Stimulated activated CD8-positive, alpha-beta memory T cell treated with anti-CD3 and anti-CD28 coated beads, Interleukin-12 subunit alpha, Interleukin-12 subunit beta, amount 100 ng/mL, for 4 hours (primary cell): ENCODE results near the gene MSI2.

Experiments
- DNase-seq: peaks from one replicate; pipeline ENCODE4 v3.0.0-alpha.2; 2020; ENCODE audit warnings: low read depth

MSI2 gene

GRCh38 chr17:57721967-57722703, 465.8 kb downstream of the MSI2 start:
- DNase-seq: no peak

- no peak for DNase-seq
Observed at GRCh38 chr17:57722704-57723043, 466.4 kb downstream of the MSI2 start.

- no peak for DNase-seq
Observed at GRCh38 chr17:57723427-57724025, 467.2 kb downstream of the MSI2 start.

- no peak for DNase-seq
Observed at GRCh38 chr17:57724026-57724728, 467.9 kb downstream of the MSI2 start.

GRCh38 chr17:57724729-57725125, 468.4 kb downstream of the MSI2 start:
- DNase-seq: no peak

- no peak for DNase-seq
Observed at GRCh38 chr17:57726213-57726790, 470.0 kb downstream of the MSI2 start.

GRCh38 chr17:57726838-57727237, 470.5 kb downstream of the MSI2 start:
- no peak for DNase-seq

- DNase-seq: no peak
Observed at GRCh38 chr17:57727630-57728175, 471.4 kb downstream of the MSI2 start.

GRCh38 chr17:57730026-57730701, 473.8 kb downstream of the MSI2 start:
- no peak for DNase-seq

GRCh38 chr17:57732062-57732461, 475.7 kb downstream of the MSI2 start:
- DNase-seq: no peak

GRCh38 chr17:57733085-57733484, 476.8 kb downstream of the MSI2 start:
- DNase-seq: no peak
